K562 (cell line): Measurements from ENCODE around the gene ADIPOR2.

Experiments
- ADNP ChIP-seq: fragments of 200-800 bp; sonication (Bioruptor generic); IDR thresholded peaks from 2 replicates; pipeline ENCODE4 v1.6.1; 2016; ENCODE audit warnings: missing genetic modification characterization, missing compliant biosample characterization
- ELK1 ChIP-seq: sonication (generic); formaldehyde crosslinking; IDR thresholded peaks from 2 replicates; pipeline ENCODE4 v1.8.1; 2022; ENCODE audit warnings: missing genetic modification reagents
- FOXK1 ChIP-seq: sonication (generic); formaldehyde crosslinking; IDR thresholded peaks from 2 replicates; pipeline ENCODE4 v1.8.0; 2022; ENCODE audit warnings: missing genetic modification reagents, mild to moderate bottlenecking, borderline replicate concordance
- IRF9 ChIP-seq: fragments of 450-650 bp; IDR thresholded peaks from 2 replicates; pipeline ENCODE4 v1.6.1; 2016; ENCODE audit warnings: missing biosample characterization, missing genetic modification characterization
- KLF13 ChIP-seq: fragments of 450-650 bp; IDR thresholded peaks from 2 replicates; pipeline ENCODE4 v1.6.1; 2016; ENCODE audit warnings: missing genetic modification characterization, low read depth, mild to moderate bottlenecking, missing compliant biosample characterization, moderate library complexity, borderline replicate concordance
- POLR2AphosphoS2 ChIP-seq: IDR thresholded peaks from 2 replicates; pipeline ENCODE4 v1.6.1; 2012; ENCODE audit warnings: low read length, improper control_type of control experiment
- RCOR1 ChIP-seq, 2 experiments: IDR thresholded peaks; 2 replicates each; pipeline ENCODE4 v1.6.1; 2012; ENCODE audit warnings: low read depth in 2 of 2, low read length in 2 of 2, borderline replicate concordance in 1 of 2, improper control_type of control experiment in 1 of 2
- RNF2 ChIP-seq: sonication (generic); IDR thresholded peaks from 2 replicates; pipeline ENCODE4 v1.6.1; 2016
- SRF ChIP-seq, 2 experiments: fragments of 250-450, 450-650 bp in 1 of 2; sonication (Bioruptor Pico) in 1 of 2; sonication (generic) in 1 of 2; formaldehyde crosslinking; IDR thresholded peaks; 2 replicates each; pipeline versions ENCODE4 v1.5.0 to v1.5.1; 2020 to 2022; ENCODE audit warnings: mild to moderate bottlenecking in 1 of 2, missing genetic modification reagents in 1 of 2
- ZNF561 ChIP-seq: fragments of 450-650 bp; formaldehyde crosslinking; conservative IDR thresholded peaks from 2 replicates; pipeline ENCODE4 v1.4.0; 2020; ENCODE audit warnings: mild to moderate bottlenecking, moderate library complexity
- ZNF785 ChIP-seq: fragments of 250-450 bp; sonication (Bioruptor Pico); IDR thresholded peaks from 2 replicates; pipeline ENCODE4 v1.4.0; 2020; ENCODE audit warnings: mild to moderate bottlenecking
- TF ChIP-seq, protein P1 (sequence below): sonication (generic); formaldehyde crosslinking; IDR thresholded peaks from 2 replicates; pipeline ENCODE4 v1.8.1; 2023; ENCODE audit warnings: mild to moderate bottlenecking, missing genetic modification reagents

- no peak for TF ChIP-seq ZNF785 (CRISPR knock-in tag)
- TF ChIP-seq FOXK1 (CRISPR knock-in tag): no peak
- TF ChIP-seq ZNF561 (CRISPR knock-in tag): no peak
- no peak for TF ChIP-seq IRF9
- TF ChIP-seq RNF2: no peak
- TF ChIP-seq, protein P1, sequence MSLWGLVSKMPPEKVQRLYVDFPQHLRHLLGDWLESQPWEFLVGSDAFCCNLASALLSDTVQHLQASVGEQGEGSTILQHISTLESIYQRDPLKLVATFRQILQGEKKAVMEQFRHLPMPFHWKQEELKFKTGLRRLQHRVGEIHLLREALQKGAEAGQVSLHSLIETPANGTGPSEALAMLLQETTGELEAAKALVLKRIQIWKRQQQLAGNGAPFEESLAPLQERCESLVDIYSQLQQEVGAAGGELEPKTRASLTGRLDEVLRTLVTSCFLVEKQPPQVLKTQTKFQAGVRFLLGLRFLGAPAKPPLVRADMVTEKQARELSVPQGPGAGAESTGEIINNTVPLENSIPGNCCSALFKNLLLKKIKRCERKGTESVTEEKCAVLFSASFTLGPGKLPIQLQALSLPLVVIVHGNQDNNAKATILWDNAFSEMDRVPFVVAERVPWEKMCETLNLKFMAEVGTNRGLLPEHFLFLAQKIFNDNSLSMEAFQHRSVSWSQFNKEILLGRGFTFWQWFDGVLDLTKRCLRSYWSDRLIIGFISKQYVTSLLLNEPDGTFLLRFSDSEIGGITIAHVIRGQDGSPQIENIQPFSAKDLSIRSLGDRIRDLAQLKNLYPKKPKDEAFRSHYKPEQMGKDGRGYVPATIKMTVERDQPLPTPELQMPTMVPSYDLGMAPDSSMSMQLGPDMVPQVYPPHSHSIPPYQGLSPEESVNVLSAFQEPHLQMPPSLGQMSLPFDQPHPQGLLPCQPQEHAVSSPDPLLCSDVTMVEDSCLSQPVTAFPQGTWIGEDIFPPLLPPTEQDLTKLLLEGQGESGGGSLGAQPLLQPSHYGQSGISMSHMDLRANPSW (CRISPR knock-in tag): no peak
- TF ChIP-seq SRF (CRISPR knock-in tag; IDR thresholded peaks at IDR 0.05): no peak
- TF ChIP-seq POLR2AphosphoS2: no peak
- no peak for TF ChIP-seq KLF13
- TF ChIP-seq RCOR1 (IDR thresholded peaks at IDR 0.05; ENCODE audit: borderline replicate concordance in 1 of 2, low read depth in 2 of 2, low read length in 2 of 2): no peak
- no peak for TF ChIP-seq ELK1 (CRISPR knock-in tag)
- no peak for TF ChIP-seq ADNP
Observed at GRCh38 chr12:1698720-1699119, 7.8 kb downstream of the ADIPOR2 start.
